ENCODE data around the gene DDX5.

DNA sequence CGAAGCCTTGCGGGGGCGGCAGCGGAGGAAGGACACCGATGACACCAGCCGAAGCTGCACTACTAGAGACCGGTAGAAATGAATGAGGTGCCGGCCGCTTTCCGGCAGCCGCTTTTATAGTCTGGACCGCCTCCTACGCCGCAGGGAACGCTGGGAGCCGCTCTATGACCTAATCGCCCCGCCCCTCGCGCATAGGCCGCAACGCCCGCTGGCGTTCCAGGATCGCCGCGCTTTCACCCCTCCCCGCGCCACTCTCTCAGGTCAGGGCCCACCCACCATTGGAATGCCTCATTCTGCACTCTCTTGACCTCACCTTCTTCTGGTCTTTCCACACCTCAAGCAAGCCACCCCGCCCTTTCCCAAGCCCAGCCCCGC lies at the start of gene DDX5:
- TF ChIP-seq, protein P1, sequence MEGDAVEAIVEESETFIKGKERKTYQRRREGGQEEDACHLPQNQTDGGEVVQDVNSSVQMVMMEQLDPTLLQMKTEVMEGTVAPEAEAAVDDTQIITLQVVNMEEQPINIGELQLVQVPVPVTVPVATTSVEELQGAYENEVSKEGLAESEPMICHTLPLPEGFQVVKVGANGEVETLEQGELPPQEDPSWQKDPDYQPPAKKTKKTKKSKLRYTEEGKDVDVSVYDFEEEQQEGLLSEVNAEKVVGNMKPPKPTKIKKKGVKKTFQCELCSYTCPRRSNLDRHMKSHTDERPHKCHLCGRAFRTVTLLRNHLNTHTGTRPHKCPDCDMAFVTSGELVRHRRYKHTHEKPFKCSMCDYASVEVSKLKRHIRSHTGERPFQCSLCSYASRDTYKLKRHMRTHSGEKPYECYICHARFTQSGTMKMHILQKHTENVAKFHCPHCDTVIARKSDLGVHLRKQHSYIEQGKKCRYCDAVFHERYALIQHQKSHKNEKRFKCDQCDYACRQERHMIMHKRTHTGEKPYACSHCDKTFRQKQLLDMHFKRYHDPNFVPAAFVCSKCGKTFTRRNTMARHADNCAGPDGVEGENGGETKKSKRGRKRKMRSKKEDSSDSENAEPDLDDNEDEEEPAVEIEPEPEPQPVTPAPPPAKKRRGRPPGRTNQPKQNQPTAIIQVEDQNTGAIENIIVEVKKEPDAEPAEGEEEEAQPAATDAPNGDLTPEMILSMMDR (conservative IDR thresholded peaks at IDR 0.05; ENCODE audit: low read depth, low read length) = no peak
- TF ChIP-seq POLR2A (IDR thresholded peaks at IDR 0.05; ENCODE audit: low read depth, low read length) (peak; percentile 99), SMC3 (IDR thresholded peaks at IDR 0.05; ENCODE audit: low read depth, low read length) (no peak), RCOR1 (IDR thresholded peaks at IDR 0.05; ENCODE audit: insufficient replicate concordance, low read length) (no peak), FOS (IDR thresholded peaks at IDR 0.05; ENCODE audit: low read depth, low read length) (peak; percentile 8; the same call in 1 of the 2 replicates), MXI1 (IDR thresholded peaks at IDR 0.05; ENCODE audit: borderline replicate concordance, low read depth, low read length) (no peak), CHD1 (IDR thresholded peaks at IDR 0.05; ENCODE audit: low read depth, low read length) (no peak; the same call in 1 of the 2 replicates)

Data from IMR-90 (cell line).